Activated CD8-positive, alpha-beta T cell treated with anti-CD3 and anti-CD28 coated beads for 36 hours (primary cell): ENCODE measurements around the gene TMTC4. TPM values are rescaled to one million over a fixed set of nuclear protein-coding genes. Genes with fewer than 3 reads are reported as not detected.

Experiments
- ATAC-seq: fragments of 200-7000 bp; cut with Tn5 transposase; one replicate; pipeline ENCODE4 v1.10.0; 2021; ENCODE audit warnings: mild to moderate bottlenecking, moderate library complexity
- CTCF ChIA-PET: fragments of 350-600 bp; sonication (Branson Sonifier 250); formaldehyde crosslinking; loops from one replicate; lab custom pipeline; 2021; ENCODE audit warnings: antibody characterized with exemption; lab: Charles Lee
- POLR2A ChIA-PET: fragments of 350-600 bp; sonication (Branson Sonifier 250); formaldehyde crosslinking; loops from one replicate; lab custom pipeline; 2021; ENCODE audit warnings: antibody characterized with exemption; lab: Charles Lee
- DNase-seq: peaks from one replicate; pipeline ENCODE4 v3.0.0-alpha.2; 2020
- H3K27ac Mint-ChIP-seq: one replicate; pipeline ENCODE4 v1.8.0; 2021; ENCODE audit warnings: mild to moderate bottlenecking, mixed read lengths
- H3K27me3 Mint-ChIP-seq: one replicate; pipeline ENCODE4 v1.8.0; 2021; ENCODE audit warnings: mixed read lengths
- H3K36me3 Mint-ChIP-seq: one replicate; pipeline ENCODE4 v1.8.0; 2021; ENCODE audit warnings: low read depth, mixed read lengths
- H3K4me1 Mint-ChIP-seq: one replicate; pipeline ENCODE4 v1.8.0; 2021; ENCODE audit warnings: low read depth, mixed read lengths
- H3K4me3 Mint-ChIP-seq: one replicate; pipeline ENCODE4 v1.8.0; 2021; ENCODE audit warnings: mild to moderate bottlenecking, moderate library complexity, mixed read lengths
- H3K9me3 Mint-ChIP-seq: one replicate; pipeline ENCODE4 v1.8.0; 2021; ENCODE audit warnings: mixed read lengths
- intact Hi-C: fragments of 100-400 bp; cut with micrococcal nuclease; formaldehyde crosslinking; loops from one replicate; pipeline ENCODE4 v1.10.0; 2022
- total RNA-seq, 2 experiments: library from RNA; stranded (reverse); gene quantifications; one replicate each; pipeline ENCODE4 v1.2.3, GENCODE V29; 2021
- TF ChIP-seq, protein P1 (sequence below): fragments of 200-600 bp; IDR thresholded peaks from one replicate; pipeline ENCODE4 v1.8.0; 2022; ENCODE audit warnings: antibody characterized with exemption, mild to moderate bottlenecking

The TMTC4 gene
- total RNA-seq, 2 experiments from 2014 or later = 13.3 to 16.1 TPM

- peaks cover 19% of the 10 kb centered on the region for H3K4me1 Mint-ChIP-seq
- POLR2A ChIA-PET = no interaction called here
- no peaks in the 10 kb centered on the region for H3K27me3 Mint-ChIP-seq
- peaks cover 42% of the 10 kb centered on the region for H3K36me3 Mint-ChIP-seq
- H3K4me3 Mint-ChIP-seq = no peak overlapping the region
- intact Hi-C loops = no loop called here
- H3K9me3 Mint-ChIP-seq = no peaks in the 10 kb centered on the region
- CTCF ChIA-PET = interaction anchor here (1.1 to 1.2 kb wide), 2 partner anchors 54 to 434 kb away, joined by 3 to 4 read pairs; no protein-coding TSS in a partner anchor
- no peak for DNase-seq
- no peak for ATAC-seq
- no peak overlapping the region for H3K27ac Mint-ChIP-seq
- TF ChIP-seq, protein P1, sequence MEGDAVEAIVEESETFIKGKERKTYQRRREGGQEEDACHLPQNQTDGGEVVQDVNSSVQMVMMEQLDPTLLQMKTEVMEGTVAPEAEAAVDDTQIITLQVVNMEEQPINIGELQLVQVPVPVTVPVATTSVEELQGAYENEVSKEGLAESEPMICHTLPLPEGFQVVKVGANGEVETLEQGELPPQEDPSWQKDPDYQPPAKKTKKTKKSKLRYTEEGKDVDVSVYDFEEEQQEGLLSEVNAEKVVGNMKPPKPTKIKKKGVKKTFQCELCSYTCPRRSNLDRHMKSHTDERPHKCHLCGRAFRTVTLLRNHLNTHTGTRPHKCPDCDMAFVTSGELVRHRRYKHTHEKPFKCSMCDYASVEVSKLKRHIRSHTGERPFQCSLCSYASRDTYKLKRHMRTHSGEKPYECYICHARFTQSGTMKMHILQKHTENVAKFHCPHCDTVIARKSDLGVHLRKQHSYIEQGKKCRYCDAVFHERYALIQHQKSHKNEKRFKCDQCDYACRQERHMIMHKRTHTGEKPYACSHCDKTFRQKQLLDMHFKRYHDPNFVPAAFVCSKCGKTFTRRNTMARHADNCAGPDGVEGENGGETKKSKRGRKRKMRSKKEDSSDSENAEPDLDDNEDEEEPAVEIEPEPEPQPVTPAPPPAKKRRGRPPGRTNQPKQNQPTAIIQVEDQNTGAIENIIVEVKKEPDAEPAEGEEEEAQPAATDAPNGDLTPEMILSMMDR = no peak
These were observed 6.2 kb downstream of the TMTC4 start for GRCh38 chr13:100668408-100668807.

DNA sequence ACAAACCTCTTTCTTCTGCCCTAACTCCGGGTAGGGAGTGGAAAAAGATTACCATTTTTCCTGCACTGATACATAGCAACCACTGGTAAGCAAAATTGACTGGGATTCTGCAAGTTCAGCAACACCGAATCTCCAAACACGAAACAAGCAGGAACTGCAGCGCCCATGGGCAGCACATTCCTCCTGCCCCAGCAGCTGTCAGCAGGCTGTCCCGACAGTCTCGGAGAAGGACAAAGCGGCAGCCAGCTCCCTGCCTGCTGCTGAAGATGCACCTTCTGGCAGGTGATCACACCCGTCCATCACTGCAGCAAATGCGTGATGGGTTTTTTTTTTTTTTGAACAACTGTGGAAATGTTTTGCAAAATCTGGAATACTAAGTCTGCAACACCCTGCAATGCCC is 6.7 kb downstream of the TMTC4 start:
- TF ChIP-seq, protein P1 = no peak
- Mint-ChIP-seq H3K4me3 (no peak overlapping the region), H3K9me3 (no peaks in the 10 kb centered on the region), H3K4me1 (peaks cover 14% of the 10 kb centered on the region), H3K36me3 (peaks cover 46% of the 10 kb centered on the region), H3K27ac (no peak overlapping the region), H3K27me3 (no peaks in the 10 kb centered on the region)
- ChIA-PET POLR2A (no interaction called here), CTCF (no interaction called here)
- ATAC-seq (no peak), DNase-seq (no peak)
- intact Hi-C loops = no loop called here

DNA sequence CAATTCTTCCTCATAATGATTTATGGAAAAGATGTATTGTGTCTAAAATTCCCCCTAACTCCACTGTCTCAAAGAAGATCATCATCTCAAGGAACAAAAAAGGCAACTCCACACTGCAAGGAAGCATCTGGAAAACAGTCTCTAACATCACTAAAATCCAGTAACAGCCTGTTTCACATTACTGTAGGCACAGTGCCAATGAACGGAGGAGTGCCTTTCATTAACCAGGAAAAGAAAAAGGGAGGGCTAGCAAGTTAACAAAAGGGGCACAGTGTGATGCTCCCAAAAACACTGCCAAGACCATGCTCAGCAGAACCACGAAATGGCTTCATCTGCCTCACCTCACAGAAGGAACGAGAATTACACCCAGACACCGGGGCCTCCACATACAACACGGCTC is 8.5 kb downstream of the TMTC4 start:
- H3K36me3 Mint-ChIP-seq = peaks cover 54% of the 10 kb centered on the region

DNA sequence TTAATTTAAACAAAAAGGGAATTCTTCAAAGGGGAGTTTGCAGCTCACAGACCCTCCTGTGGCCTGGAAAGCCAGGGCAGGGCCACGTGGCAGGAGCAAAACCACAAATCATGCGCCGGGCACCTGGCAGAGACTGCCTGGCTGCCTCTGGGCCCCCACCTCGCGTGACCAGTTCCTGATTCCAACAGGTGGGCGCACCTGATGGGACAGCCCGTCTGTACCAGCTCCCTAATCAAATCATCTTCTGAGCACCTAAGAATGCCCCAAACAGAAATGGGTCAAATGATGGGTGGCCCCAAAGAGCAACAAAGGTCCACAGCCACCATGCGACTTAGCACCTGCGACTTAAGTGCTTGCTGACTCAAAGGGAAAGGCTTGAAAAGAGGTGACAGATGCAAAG is 9.2 kb downstream of the TMTC4 start:
- intact Hi-C loops = no loop called here
- DNase-seq = no peak
- ChIA-PET POLR2A (no interaction called here), CTCF (interaction anchor here (1.2 to 2.2 kb wide), 2 partner anchors 9 to 92 kb away, joined by 3 to 7 read pairs; partner anchors contain the start of gene TMTC4)
- ATAC-seq = no peak
- Mint-ChIP-seq H3K27ac (no peak overlapping the region), H3K4me1 (peaks cover 9% of the 10 kb centered on the region), H3K27me3 (no peaks in the 10 kb centered on the region), H3K36me3 (peaks cover 58% of the 10 kb centered on the region), H3K4me3 (no peak overlapping the region), H3K9me3 (no peaks in the 10 kb centered on the region)
- TF ChIP-seq, protein P1 = no peak

More for the DNA sequence above, 8.5 kb downstream of the TMTC4 start:
- Mint-ChIP-seq H3K9me3 (no peaks in the 10 kb centered on the region), H3K27ac (no peak overlapping the region), H3K27me3 (no peaks in the 10 kb centered on the region), H3K4me1 (peaks cover 9% of the 10 kb centered on the region), H3K4me3 (no peak overlapping the region)
- ATAC-seq (no peak), DNase-seq (no peak)
- intact Hi-C loops = no loop called here
- TF ChIP-seq, protein P1 = no peak
- ChIA-PET POLR2A (interaction anchor here (1.0 kb wide), 1 partner anchor 80 kb away, joined by 3 read pairs; no protein-coding TSS in a partner anchor), CTCF (no interaction called here)

DNA sequence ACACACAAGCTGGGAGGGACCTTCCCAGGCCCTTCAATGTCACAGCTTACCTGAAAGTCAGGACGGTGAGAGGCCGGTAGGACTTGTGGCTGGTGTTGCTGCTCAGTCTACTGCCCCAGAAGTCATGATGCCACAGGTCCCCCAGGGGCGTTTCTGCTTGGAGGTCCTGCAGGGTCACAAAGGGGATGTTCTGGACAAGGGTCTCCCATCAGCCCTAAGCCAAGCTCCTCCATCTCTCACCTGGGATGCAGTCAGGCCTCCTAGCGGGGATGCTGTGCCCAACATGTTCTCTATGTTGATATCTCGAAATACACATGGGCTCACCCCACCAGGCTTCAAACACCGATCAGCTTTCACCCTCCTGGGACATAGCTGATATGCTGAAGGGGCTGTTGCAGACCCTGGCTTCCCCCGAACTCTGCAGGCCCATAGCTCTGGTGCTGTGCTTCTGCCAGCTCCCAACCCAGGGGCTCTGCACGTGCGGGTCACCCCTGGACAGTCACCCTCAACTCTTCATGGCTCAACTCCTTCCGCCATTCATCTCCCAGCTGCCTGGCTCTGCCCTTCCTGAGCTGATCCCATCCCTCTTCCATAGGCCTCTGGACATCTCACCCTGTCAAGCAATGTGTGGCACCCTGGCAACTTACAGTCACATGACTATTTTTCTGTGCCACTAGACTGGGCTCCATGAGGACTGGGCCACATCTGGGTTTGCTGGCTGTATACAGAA is 10.3 kb downstream of the TMTC4 start:
- H3K36me3 Mint-ChIP-seq = peaks cover 58% of the 10 kb centered on the region
- DNase-seq (no peak), ATAC-seq (no peak)
- H3K27ac Mint-ChIP-seq = no peak overlapping the region
- CTCF ChIA-PET = interaction anchor here (1.2 to 2.2 kb wide), 2 partner anchors 10 to 91 kb away, joined by 3 to 7 read pairs; partner anchors contain the start of gene TMTC4
- intact Hi-C loops = no loop called here
- H3K4me1 Mint-ChIP-seq = peaks cover 13% of the 10 kb centered on the region
- H3K27me3 Mint-ChIP-seq = no peaks in the 10 kb centered on the region
- POLR2A ChIA-PET = interaction anchor here (0.7 to 1.1 kb wide), 2 partner anchors 9 to 10 kb away, joined by 3 to 4 read pairs; partner anchors contain the start of gene TMTC4
- no peak overlapping the region for H3K4me3 Mint-ChIP-seq
- no peaks in the 10 kb centered on the region for H3K9me3 Mint-ChIP-seq
- TF ChIP-seq, protein P1 = no peak
